ENCODE measurements around the gene HTR2B.
"Not testable (repeated sequence)": the region's sequence is repeated elsewhere in the genome, so short reads cannot be mapped to it uniquely, and the experiment has no call there.

The HTR2B gene

DNA sequence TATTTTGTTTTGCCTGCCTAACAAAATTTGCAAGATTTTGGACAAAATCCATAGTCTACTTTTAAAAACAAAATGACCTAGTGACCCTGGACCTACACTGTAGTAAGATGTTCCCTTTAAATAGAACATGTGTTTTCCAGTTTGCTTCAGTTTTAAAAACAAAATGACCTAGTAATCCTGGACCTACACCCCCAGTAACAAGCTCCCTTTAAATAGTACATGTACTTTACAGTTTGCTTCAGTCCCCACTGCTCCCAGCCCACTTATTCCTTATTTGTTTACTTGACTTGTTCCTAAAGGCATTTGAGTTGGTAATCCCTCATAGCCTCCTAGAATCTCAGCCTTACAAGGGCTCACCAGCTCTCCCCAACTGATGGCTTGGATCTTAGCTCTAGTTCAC, 34.5 kb upstream of the HTR2B start:
- H3K4me3 ChIP-seq (ENCODE audit: low read length), result no peak overlapping the region
- TF ChIP-seq, protein P1, sequence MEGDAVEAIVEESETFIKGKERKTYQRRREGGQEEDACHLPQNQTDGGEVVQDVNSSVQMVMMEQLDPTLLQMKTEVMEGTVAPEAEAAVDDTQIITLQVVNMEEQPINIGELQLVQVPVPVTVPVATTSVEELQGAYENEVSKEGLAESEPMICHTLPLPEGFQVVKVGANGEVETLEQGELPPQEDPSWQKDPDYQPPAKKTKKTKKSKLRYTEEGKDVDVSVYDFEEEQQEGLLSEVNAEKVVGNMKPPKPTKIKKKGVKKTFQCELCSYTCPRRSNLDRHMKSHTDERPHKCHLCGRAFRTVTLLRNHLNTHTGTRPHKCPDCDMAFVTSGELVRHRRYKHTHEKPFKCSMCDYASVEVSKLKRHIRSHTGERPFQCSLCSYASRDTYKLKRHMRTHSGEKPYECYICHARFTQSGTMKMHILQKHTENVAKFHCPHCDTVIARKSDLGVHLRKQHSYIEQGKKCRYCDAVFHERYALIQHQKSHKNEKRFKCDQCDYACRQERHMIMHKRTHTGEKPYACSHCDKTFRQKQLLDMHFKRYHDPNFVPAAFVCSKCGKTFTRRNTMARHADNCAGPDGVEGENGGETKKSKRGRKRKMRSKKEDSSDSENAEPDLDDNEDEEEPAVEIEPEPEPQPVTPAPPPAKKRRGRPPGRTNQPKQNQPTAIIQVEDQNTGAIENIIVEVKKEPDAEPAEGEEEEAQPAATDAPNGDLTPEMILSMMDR (conservative IDR thresholded peaks at IDR 0.05; ENCODE audit: low read depth, low read length), result no peak
- DNase-seq (ENCODE audit: low read depth), result no peak

DNA sequence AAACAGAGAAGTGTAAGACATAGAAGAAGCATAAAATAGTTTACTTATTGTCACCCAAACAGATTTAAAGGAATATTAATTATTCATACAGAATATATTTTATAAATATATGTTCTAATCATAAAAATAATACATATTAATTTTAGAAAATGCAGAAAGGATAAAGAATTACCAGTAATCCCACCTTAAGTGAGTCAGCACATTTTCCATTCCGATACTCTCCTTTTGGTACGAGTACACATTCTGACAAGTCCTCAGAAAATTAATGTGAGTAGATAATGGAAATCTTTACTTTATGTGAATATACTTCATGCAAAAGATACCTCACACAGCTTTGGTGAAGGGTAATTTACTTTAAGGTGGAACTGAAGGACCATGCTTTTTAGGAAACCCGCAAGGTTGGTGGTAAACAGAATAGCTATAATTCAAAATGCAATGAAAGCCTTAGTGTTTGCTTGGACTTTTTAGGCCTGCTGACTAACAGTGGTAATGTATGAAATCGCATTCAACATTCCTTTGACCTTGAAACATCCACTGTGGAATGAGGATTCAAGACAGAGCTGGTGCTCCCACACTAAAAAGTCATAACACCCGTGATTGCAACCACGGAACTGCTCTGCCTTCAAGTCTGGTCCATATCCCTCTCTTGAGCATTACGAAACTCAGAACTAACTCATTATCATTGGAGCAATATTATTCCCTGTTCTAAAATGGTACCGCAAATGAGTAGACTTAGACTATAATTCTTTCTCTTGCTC, 28.1 kb upstream of the HTR2B start:
- TF ChIP-seq, protein P1 (conservative IDR thresholded peaks at IDR 0.05; ENCODE audit: low read depth, low read length), result no peak
- no peak for DNase-seq (ENCODE audit: low read depth)
- no peak overlapping the region for H3K4me3 ChIP-seq (ENCODE audit: low read length)

DNA sequence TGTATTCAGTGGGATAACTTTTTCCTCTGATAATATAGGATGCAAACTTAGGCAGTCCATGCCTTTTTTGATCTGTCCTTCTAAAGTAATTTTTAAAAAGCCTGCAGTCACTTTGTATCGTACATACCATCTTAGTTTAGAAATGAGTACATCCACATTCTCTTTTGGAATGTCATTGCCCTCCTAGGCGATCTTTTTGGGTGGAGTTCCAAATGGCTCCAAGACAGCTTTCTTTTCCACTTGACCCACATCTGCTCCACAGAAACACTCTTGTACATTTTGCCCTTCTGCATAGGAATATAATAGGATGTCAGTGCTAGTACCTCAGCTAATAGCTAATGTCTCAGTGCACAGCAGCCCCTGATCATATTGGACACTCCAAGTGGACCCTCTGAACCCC, 21.8 kb upstream of the HTR2B start:
- TF ChIP-seq, protein P1 (conservative IDR thresholded peaks at IDR 0.05; ENCODE audit: low read depth, low read length), result no peak
- no peak overlapping the region for H3K4me3 ChIP-seq (ENCODE audit: low read length)
- DNase-seq (ENCODE audit: low read depth), result no peak

DNA sequence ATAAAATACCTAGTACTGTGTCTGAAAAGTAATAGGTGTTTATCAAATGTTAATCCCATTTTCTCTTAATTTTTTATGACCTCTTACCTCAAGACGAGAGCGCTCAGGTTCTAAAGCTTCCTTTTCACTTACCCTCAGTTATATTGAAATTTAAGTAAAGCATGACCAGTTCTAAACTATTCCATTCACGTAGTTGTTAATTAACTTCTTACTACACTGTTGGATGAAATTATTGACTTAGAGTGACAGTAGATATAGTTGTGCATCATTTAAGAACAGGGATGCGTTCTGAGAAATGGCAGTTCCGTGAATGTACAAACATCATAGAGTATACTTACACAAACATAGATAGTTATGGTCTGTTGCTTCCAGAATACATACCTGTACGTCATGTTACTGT, 20.1 kb upstream of the HTR2B start:
- DNase-seq (ENCODE audit: low read depth), result no peak
- TF ChIP-seq, protein P1 (conservative IDR thresholded peaks at IDR 0.05; ENCODE audit: low read depth, low read length), result no peak
- no peak overlapping the region for H3K4me3 ChIP-seq (ENCODE audit: low read length)

DNA sequence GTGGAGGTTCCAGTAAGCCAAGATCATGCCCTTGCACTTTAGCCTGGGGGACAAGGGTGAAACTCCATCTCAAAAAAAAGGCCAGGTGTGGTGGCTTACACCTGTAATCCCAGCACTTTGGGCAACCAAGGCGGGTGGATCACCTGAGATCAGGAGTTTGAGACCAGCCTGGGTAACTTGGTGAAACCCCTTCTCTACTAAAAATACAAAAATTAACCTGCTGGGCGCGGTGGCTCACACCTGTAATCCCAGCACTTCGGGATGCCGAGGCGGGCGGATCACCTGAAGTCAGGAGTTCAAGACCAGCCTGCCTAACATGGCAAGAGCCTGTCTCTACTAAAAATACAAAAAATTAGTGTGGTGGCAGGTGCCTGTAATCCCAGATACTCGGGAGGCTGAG, 16.0 kb upstream of the HTR2B start:
- DNase-seq (ENCODE audit: low read depth); H3K4me3 ChIP-seq (ENCODE audit: low read length): not testable (repeated sequence)

DNA sequence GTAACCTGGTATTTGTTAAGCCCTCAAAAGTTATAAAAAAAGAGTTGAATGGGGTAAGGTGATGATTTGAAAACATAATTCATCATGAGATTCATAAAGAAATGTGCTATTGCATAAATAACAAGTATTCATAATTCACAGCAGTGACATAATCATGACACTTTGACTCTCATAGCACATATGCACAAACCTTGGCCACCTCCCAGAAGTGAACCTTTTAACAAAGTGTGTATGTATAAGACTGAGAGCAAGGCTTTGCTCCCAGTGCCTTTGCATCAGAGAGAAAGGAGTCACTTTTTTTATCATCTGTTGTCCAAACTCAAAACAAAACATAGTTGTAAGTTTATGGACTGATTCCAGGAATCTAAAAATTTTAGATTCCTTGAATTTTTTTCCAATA, 15.0 kb upstream of the HTR2B start:
- TF ChIP-seq, protein P1 (conservative IDR thresholded peaks at IDR 0.05; ENCODE audit: low read depth, low read length), result no peak
- DNase-seq (ENCODE audit: low read depth), result no peak
- no peak overlapping the region for H3K4me3 ChIP-seq (ENCODE audit: low read length)

DNA sequence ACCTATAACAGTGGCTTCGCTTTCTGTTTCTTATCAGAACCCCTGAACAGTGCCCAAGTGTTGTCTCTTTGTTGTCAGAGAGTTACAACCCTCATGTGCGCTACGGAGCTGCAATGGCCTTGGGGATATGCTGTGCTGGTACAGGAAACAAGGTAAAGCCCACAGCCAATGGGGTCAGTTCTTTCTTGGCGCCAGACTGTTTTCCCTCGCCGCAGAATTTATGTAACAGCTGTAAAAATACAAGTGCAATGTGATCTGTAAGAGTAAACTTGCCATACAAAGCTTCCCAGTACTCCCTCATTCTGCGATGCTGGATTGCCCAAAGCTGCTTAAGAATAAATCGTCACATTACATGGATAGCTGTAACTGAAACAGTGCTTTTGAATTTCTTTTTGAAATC, 13.9 kb upstream of the HTR2B start:
- no peak for DNase-seq (ENCODE audit: low read depth)

More for the DNA sequence above, 13.9 kb upstream of the HTR2B start:
- H3K4me3 ChIP-seq (ENCODE audit: low read length), result no peak overlapping the region
- TF ChIP-seq, protein P1 (conservative IDR thresholded peaks at IDR 0.05; ENCODE audit: low read depth, low read length), result no peak
